NCI-H446 (cell line): ENCODE results near the gene CDK3.
"Not testable (repeated sequence)": the region's sequence is repeated elsewhere in the genome, so short reads cannot be mapped to it uniquely, and the experiment has no call there.

ENCODE experiments used
- DNase-seq, 2 experiments: peaks; one replicate each; lab custom pipeline; 2025; lab: John Stamatoyannopoulos, UW

CDK3 gene

GRCh38 chr17:76039121-76039520 lies 38.5 kb downstream of the CDK3 start:
- DNase-seq = no peak

GRCh38 chr17:76040376-76040775 lies 39.7 kb downstream of the CDK3 start:
- no peak for DNase-seq

- DNase-seq = not testable (repeated sequence)
These were observed 42.2 kb downstream of the CDK3 start for GRCh38 chr17:76042868-76043267.

DNA sequence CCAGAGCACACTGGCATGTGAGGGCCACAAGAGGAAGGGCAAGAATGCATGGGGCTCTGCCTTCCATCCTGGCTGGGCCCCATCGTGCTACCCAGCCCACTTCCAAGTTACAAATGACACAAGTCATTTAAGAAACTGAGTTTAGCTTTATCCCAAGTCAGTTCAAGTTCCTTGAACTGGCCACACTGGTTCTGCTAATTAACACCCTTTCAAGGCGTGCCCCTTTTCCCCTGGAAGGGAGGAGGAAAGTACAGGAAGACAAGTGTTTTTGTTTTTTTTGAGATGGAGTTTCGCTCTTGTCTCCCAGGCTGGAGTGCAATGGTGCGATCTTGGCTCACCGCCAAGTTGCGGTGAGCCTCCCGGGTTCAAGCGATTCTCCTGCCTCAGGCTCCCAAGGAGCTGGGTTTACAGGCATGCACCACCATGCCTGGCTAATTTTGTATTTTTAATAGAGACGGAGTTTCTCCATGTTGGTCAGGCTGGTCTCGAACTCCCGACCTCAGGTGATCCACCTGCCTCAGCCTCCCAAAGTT lies 43.9 kb downstream of the CDK3 start:
- DNase-seq = not testable (repeated sequence)

DNA sequence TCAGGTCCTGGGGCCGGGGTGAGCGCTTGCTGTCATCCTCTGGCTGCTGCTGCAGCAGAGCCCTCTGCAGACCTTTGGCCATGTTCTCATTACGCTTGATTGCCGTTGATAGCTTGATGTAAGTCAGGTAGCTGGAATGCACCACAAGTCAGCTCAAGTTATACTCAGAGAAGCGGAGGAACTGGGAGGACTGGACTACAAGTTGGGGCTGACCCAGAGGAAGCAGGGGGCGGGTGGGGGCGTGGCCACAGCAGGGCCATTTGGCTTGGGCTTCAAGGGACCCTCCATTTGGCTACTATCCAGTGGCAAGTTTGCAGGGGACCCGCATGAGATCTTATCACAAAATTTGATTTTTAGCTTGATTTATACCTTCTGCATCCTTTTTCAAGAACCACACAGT lies 45.4 kb downstream of the CDK3 start:
- DNase-seq = no peak

DNA sequence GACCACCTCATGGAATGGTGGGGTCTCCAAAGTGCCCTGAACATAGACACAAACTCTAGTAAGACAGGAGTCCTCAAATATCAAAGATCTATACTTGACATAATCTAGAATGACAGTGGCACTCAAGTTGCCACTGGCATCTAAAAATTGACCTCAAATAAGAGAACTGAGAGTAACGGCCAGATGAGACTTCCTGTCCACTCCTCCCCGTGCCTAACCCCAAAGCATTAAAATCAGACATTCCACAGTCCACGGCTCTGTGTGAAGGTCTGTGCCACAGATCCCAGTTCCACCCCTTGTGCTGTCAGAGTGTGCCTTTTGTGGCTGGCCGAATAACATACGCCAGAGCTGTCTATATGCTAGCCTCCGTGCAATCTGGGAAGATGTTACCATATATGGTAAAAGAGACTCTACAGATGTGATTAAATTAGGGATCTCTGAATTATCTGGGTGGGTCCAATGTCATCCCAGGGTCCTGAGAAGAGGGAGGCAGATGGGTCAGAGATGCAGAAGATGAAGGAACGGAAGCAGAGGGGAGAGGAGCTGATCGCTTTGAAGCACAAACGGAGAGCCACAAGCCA lies 47.5 kb downstream of the CDK3 start:
- no peak for DNase-seq

DNA sequence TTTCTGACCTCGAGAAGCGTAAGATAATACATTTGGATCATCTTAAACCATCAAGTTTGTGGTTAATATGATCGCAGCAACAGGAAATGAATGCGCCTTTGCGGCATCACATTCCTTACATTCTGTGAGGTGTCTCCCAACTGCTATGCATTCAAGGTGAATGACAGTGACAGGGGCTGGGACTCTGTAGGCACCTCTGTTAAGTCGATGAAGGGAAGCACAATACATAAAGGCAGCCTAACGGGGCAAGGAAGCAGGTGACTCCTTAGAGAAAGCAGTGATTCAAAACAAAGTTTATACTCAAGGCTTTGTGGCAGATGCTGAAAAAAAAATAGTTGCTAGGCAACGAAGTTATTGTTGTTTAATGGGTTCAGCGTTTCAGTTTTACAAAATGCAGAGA lies 48.1 kb downstream of the CDK3 start:
- DNase-seq = no peak

- no peak for DNase-seq
These were observed 48.6 kb downstream of the CDK3 start for GRCh38 chr17:76049239-76049638.

DNA sequence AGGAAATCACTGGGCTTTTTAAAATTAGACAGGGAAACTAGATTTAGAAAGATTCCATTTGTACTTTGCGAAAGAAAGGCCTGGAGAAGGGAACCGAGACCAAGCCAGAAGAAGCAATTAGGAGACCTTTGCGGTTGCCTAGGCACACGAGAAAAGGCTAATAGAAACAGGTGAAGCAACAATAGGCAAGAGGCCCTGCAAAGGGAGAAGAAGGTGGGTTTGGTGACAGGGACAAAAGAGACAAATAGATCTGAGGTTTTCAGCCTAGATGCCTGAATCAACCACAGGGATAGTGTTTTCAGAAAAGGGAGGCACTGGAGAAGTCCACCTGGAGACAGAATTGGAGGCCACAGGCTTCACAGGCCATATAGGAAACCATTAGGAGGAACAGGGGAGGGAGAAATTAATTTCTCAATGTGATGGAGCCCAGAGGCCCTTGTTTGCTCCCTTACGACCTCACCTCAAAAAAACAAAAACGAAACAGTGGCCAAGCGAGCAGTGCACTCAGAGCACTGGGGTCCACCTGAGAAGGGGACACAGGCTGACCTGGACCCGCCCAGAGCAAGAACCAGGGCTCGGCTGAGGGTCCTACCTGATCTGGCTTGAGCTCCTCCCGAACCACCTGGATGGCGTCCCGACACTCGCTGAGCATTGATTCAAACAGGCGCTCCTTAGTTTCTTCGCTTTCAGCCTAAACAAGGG lies 49.3 kb downstream of the CDK3 start:
- DNase-seq = no peak

DNA sequence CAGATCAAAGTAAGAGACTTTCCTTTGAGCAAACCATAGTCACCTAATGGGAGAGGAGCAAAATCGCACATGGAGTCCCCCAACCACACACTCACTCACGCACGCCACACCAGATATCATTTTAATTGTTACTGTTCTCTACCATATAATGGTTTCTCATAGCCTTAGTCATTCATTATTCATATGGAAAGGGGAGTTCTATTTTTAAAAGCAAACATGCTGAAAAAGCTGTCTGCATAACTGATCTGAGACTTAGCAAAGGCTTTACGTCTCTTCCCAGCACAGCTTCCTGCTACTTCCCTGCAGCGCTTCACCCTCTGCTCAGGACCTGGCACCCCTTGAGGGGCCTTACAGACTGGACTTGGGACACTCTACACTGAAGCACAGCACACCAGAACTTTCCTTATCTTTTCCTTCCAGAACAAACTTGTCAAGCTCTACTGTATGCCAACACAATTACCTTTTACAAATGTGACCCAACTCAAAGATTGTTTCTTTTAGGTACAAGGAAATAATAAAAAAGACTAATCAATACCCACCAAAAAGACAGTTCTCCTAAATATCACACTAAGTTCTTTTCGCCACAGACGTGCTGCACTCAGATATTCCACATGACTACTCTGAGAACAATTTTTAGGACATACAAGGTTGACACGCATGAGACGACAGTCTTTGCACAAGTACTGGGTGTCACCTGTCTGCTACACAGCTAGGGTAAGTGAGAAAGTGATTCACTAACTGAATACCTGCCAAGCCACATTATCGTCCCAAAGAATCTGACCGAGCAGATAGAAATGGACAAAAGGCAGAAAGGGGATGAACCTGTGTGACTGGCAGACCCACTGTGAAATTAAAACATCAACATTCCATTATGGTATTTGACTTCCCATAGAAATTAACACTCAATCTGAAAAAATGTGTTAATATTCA lies 50.1 kb downstream of the CDK3 start:
- DNase-seq = no peak

- no peak for DNase-seq
These were observed 50.9 kb downstream of the CDK3 start for GRCh38 chr17:76051561-76051960.

DNA sequence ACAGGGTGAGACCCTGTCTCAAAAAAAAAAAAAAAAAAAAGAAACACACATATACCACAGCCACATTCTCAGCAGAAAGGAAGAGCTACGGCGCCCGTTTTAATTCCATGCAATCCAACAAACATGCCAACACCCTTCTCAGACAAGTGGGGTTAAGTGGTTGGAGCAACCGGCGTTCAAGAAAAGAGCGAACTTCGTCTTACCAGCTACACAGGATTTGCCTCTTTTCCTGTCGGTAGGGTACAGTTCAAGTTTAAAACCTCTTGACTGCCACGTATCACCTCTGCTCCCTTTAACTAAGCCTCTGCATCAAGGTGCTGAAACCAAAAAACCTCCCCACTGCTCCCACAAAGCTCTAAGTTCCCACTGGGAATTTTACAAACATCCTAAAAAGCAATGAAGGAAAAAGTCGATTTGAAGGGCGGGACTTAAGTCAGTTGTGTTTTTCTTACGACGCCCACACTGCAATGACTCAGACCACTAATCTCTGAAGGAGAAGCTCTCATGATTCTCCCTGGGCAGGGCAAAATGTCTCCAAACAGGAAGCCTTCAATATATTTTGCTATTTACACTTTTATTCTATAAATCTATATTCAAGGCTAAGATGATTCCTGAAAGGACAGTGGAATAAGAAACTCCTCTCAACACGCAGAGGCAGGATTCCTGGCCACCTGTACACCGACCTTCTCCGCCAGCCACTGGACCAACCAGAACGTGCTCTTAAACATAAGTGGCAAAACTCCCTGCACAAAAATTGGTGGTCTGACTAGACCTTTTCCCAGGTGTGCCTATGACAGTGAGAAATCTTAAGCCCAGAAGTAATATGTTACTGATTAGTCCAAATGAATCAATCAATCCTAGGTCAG lies 52.8 kb downstream of the CDK3 start:
- no peak for DNase-seq

- DNase-seq = no peak
These were observed 53.4 kb downstream of the CDK3 start for GRCh38 chr17:76054112-76054476.
